Measurements from ENCODE around the gene KCTD8. TPM values are rescaled to one million over a fixed set of nuclear protein-coding genes. Genes with fewer than 3 reads are reported as not detected.

KCTD8 gene
- total and polyA plus RNA-seq, 2 donors (not counting 3 experiments of a cell fraction or from before 2014, with no cell fraction given), result 0.36 to 0.80 TPM

DNA sequence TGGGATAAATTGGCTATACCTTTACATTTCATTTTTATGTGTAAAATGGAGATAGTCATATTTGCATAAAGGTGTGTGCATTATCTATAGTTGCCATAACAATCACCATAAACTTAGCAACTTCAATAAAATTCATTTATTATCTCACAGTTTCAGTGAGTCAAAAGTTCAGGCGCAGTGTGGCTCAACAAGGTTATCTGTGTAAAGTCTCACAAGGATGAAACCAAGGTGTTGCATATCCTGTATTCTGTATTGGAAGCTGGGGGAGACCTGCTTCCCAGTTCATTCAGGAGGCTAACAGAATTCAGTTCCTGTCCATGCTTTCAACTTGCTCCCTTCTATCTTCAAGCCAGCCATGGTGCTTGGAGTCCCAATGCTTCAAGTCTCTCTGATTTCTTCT, 169.5 kb downstream of the KCTD8 start:
- no peaks in the 10 kb centered on the region for H4K20me1 ChIP-seq (replicated peaks; ENCODE audit: control insufficient read depth, extremely low read depth, insufficient read depth, low read length)
- CTCF ChIA-PET, result no interaction called here
- no peak overlapping the region for H3K4me2 ChIP-seq (ENCODE audit: insufficient read depth, low read length)
- no peak for TF ChIP-seq MYC (IDR thresholded peaks at IDR 0.05; ENCODE audit: low read depth, low read length)
- no peak for TF ChIP-seq POLR2A (IDR thresholded peaks at IDR 0.05; ENCODE audit: low read depth, low read length)
- TF ChIP-seq FOS (IDR thresholded peaks at IDR 0.05; ENCODE audit: borderline replicate concordance, insufficient read depth, low read length), result no peak
- TF ChIP-seq JUN (IDR thresholded peaks at IDR 0.05; ENCODE audit: borderline replicate concordance, insufficient read depth, insufficient read length, low read depth), result no peak
- no peak for TF ChIP-seq POLR2AphosphoS5 (IDR thresholded peaks at IDR 0.05; ENCODE audit: insufficient read depth, low read depth, low read length)
- no peak for TF ChIP-seq EZH2 (IDR thresholded peaks at IDR 0.05; ENCODE audit: borderline replicate concordance, low read depth, low read length, severe bottlenecking)
- no peak for TF ChIP-seq MAX (IDR thresholded peaks at IDR 0.05; ENCODE audit: insufficient read depth, insufficient read length)
- no peak for TF ChIP-seq GATA2 (IDR thresholded peaks at IDR 0.05; ENCODE audit: insufficient read depth, insufficient read length, low read depth, low read length)
- TF ChIP-seq CTCF (IDR thresholded peaks at IDR 0.05; ENCODE audit: extremely low read depth in 1 of 2, insufficient read depth in 1 of 2, low read depth in 1 of 2, low read length in 2 of 2), result no peak
- no peaks in the 10 kb centered on the region for H3K4me1 ChIP-seq (ENCODE audit: control insufficient read depth, extremely low read depth, insufficient read depth, low read length)
- dilution Hi-C loops (cut with MboI; ENCODE audit: extremely low pct_ligation_motif_present, low sequenced_read_pairs), result no loop called here
- no peak overlapping the region for H3K4me3 ChIP-seq (replicated peaks in 1 of 3; ENCODE audit: insufficient read depth in 1 of 3, low read depth in 1 of 3, low read length in 3 of 3)
- no peak overlapping the region for H3K27ac ChIP-seq (ENCODE audit: insufficient read depth, low read depth, low read length)
- FAIRE-seq, result no peak
- no peak overlapping the region for H3K9ac ChIP-seq (replicated peaks; ENCODE audit: extremely low read depth, insufficient read depth, low read length)
- no peaks in the 10 kb centered on the region for H3K79me2 ChIP-seq (ENCODE audit: control insufficient read depth, insufficient read depth, low read length)
- no peaks in the 10 kb centered on the region for H3K27me3 ChIP-seq (ENCODE audit: control insufficient read depth in 2 of 2, insufficient read depth in 2 of 2, low read length in 2 of 2)
- no peak overlapping the region for H2AFZ ChIP-seq (ENCODE audit: low read depth, low read length)
- BruUV-seq (replicated peaks), result no TSS peak
- H3K9me3 ChIP-seq (replicated peaks; ENCODE audit: control insufficient read depth, insufficient read depth, low read length), result no peaks in the 10 kb centered on the region
- no peaks in the 10 kb centered on the region for H3K36me3 ChIP-seq (ENCODE audit: control insufficient read depth in 2 of 2, extremely low read depth in 1 of 2, insufficient read depth in 2 of 2, low read length in 2 of 2)
- DNase-seq (ENCODE audit: low read depth, low spot score), result no peak
- no peaks in the 10 kb centered on the region for H3K9me1 ChIP-seq (replicated peaks; ENCODE audit: control insufficient read depth, extremely low read depth, insufficient read depth, low read length)
- POLR2A ChIA-PET, result no interaction called here
- intact Hi-C loops (cut with micrococcal nuclease), result no loop called here
